Muscle layer of duodenum (tissue), 2 donors: ENCODE data around the gene FYB1.
"Not testable (repeated sequence)": the region's sequence is repeated elsewhere in the genome, so short reads cannot be mapped to it uniquely, and the experiment has no call there.

ENCODE experiments used
- H3K27ac ChIP-seq: one replicate; pipeline ENCODE4 v1.7.0; 2013; ENCODE audit warnings: mild to moderate bottlenecking, low read length
- H3K27me3 ChIP-seq: one replicate; pipeline ENCODE4 v1.7.0; 2013; ENCODE audit warnings: low read depth, mild to moderate bottlenecking, control low read depth, low read length
- H3K36me3 ChIP-seq, 2 donors: one replicate each; pipeline ENCODE4 v1.7.0; 2013; ENCODE audit warnings: low read length in 2 of 2, control low read depth in 1 of 2, mild to moderate bottlenecking in 1 of 2; ENCODE audit not compliant: insufficient read depth in 2 of 2, control insufficient read depth in 1 of 2
- H3K4me1 ChIP-seq, 2 donors: one replicate each; pipeline ENCODE4 v1.7.0; 2013; ENCODE audit warnings: low read length in 2 of 2, mild to moderate bottlenecking in 2 of 2, control low read depth in 1 of 2, moderate library complexity in 1 of 2; ENCODE audit not compliant: insufficient read depth in 2 of 2, control insufficient read depth in 1 of 2
- H3K4me3 ChIP-seq, 2 donors: one replicate each; pipeline ENCODE4 v1.7.0; 2013; ENCODE audit warnings: low read length in 2 of 2, low read depth in 1 of 2, mild to moderate bottlenecking in 1 of 2
- H3K9me3 ChIP-seq, 2 donors: one replicate each; pipeline ENCODE4 v1.7.0; 2013; ENCODE audit warnings: low read length in 2 of 2, control low read depth in 1 of 2, mild to moderate bottlenecking in 1 of 2; ENCODE audit not compliant: control insufficient read depth in 1 of 2
- donor health status: healthy.

The FYB1 gene

GRCh38 chr5:39249564-39250274 is 30.4 kb upstream of the FYB1 start:
- peaks cover 0 to 4% of the 10 kb centered on the region in 2 donors for H3K4me1 ChIP-seq
- H3K4me3 ChIP-seq, result no peak overlapping the region
- no peaks in the 10 kb centered on the region for H3K27me3 ChIP-seq
- no peak overlapping the region for H3K27ac ChIP-seq
- no peaks in the 10 kb centered on the region for H3K36me3 ChIP-seq
- H3K9me3 ChIP-seq, result no peaks in the 10 kb centered on the region

GRCh38 chr5:39249069-39249468 is 29.7 kb upstream of the FYB1 start:
- Histone ChIP-seq H3K9me3 (no peaks in the 10 kb centered on the region), H3K36me3 (no peaks in the 10 kb centered on the region), H3K27ac (no peak overlapping the region), H3K4me3 (no peak overlapping the region), H3K27me3 (no peaks in the 10 kb centered on the region), H3K4me1 (no peaks in the 10 kb centered on the region)

GRCh38 chr5:39240750-39241149 is 21.4 kb upstream of the FYB1 start:
- no peak overlapping the region for H3K4me3 ChIP-seq

GRCh38 chr5:39238366-39239105 is 19.2 kb upstream of the FYB1 start:
- Histone ChIP-seq H3K9me3 (peaks cover 5% of the 10 kb centered on the region in 2 donors), H3K27me3 (no peaks in the 10 kb centered on the region), H3K36me3 (no peaks in the 10 kb centered on the region), H3K4me1 (no peaks in the 10 kb centered on the region), H3K27ac (no peak overlapping the region), H3K4me3 (no peak overlapping the region)

More at GRCh38 chr5:39240750-39241149, 21.4 kb upstream of the FYB1 start:
- Histone ChIP-seq H3K27ac (no peak overlapping the region), H3K4me1 (no peaks in the 10 kb centered on the region), H3K36me3 (no peaks in the 10 kb centered on the region), H3K27me3 (no peaks in the 10 kb centered on the region), H3K9me3 (peaks cover 5% of the 10 kb centered on the region in 2 donors)

- H3K27me3 ChIP-seq, result no peaks in the 10 kb centered on the region
- H3K9me3 ChIP-seq, result peaks cover 5% of the 10 kb centered on the region in 2 donors
- no peak overlapping the region for H3K27ac ChIP-seq
- H3K4me1 ChIP-seq, result no peaks in the 10 kb centered on the region
- H3K4me3 ChIP-seq, result no peak overlapping the region
- no peaks in the 10 kb centered on the region for H3K36me3 ChIP-seq
Measured at GRCh38 chr5:39236718-39237117, 17.4 kb upstream of the FYB1 start.

GRCh38 chr5:39235648-39236047 is 16.3 kb upstream of the FYB1 start:
- H3K4me3 ChIP-seq, result no peak overlapping the region
- no peaks in the 10 kb centered on the region for H3K36me3 ChIP-seq
- H3K9me3 ChIP-seq, result peaks cover 0 to 2% of the 10 kb centered on the region in 2 donors
- H3K27ac ChIP-seq, result no peak overlapping the region
- H3K27me3 ChIP-seq, result no peaks in the 10 kb centered on the region
- H3K4me1 ChIP-seq, result no peaks in the 10 kb centered on the region

GRCh38 chr5:39234494-39234893 is 15.1 kb upstream of the FYB1 start:
- not testable (repeated sequence) for H3K4me3 ChIP-seq, H3K27me3 ChIP-seq, H3K9me3 ChIP-seq, H3K4me1 ChIP-seq, H3K27ac ChIP-seq, H3K36me3 ChIP-seq

- Histone ChIP-seq H3K27ac (no peak overlapping the region), H3K36me3 (no peaks in the 10 kb centered on the region), H3K27me3 (no peaks in the 10 kb centered on the region), H3K4me3 (no peak overlapping the region), H3K9me3 (no peaks in the 10 kb centered on the region), H3K4me1 (no peaks in the 10 kb centered on the region)
Measured at GRCh38 chr5:39233783-39234182, 14.4 kb upstream of the FYB1 start.

- no peaks in the 10 kb centered on the region for H3K4me1 ChIP-seq
- H3K36me3 ChIP-seq, result no peaks in the 10 kb centered on the region
- H3K27ac ChIP-seq, result no peak overlapping the region
- H3K4me3 ChIP-seq, result no peak overlapping the region
- H3K9me3 ChIP-seq, result no peaks in the 10 kb centered on the region
- H3K27me3 ChIP-seq, result no peaks in the 10 kb centered on the region
Measured at GRCh38 chr5:39231705-39232525, 12.6 kb upstream of the FYB1 start.

- H3K27me3 ChIP-seq, result no peaks in the 10 kb centered on the region
- H3K36me3 ChIP-seq, result no peaks in the 10 kb centered on the region
- no peaks in the 10 kb centered on the region for H3K4me1 ChIP-seq
- H3K27ac ChIP-seq, result no peak overlapping the region
- H3K4me3 ChIP-seq, result no peak overlapping the region
- H3K9me3 ChIP-seq, result no peaks in the 10 kb centered on the region
Measured at GRCh38 chr5:39228596-39228995, 9.2 kb upstream of the FYB1 start.

GRCh38 chr5:39226558-39226957 is 7.2 kb upstream of the FYB1 start:
- Histone ChIP-seq H3K27me3 (no peaks in the 10 kb centered on the region), H3K9me3 (no peaks in the 10 kb centered on the region), H3K4me1 (no peaks in the 10 kb centered on the region), H3K36me3 (no peaks in the 10 kb centered on the region), H3K27ac (no peak overlapping the region), H3K4me3 (no peak overlapping the region)
